HepG2 (cell line): Measurements from ENCODE around the gene PRKAR1B. TPM values are rescaled to one million over a fixed set of nuclear protein-coding genes. Genes with fewer than 3 reads are reported as not detected.
A peak's percentile ranks its signal among the peaks of the same experiment; 100 is the strongest.

ENCODE experiments used
- FOXA3 ChIP-seq: IDR thresholded peaks from 2 replicates; pipeline ENCODE4 v1.6.1; 2016; ENCODE audit warnings: missing genetic modification reagents, missing compliant biosample characterization
- FOXK1 ChIP-seq: sonication (generic); formaldehyde crosslinking; IDR thresholded peaks from 2 replicates; pipeline ENCODE4 v1.4.0; 2020; ENCODE audit warnings: low read depth, missing genetic modification reagents, borderline replicate concordance
- FOXO1 ChIP-seq: sonication (generic); formaldehyde crosslinking; IDR thresholded peaks from 2 replicates; pipeline ENCODE4 v1.4.0; 2020; ENCODE audit warnings: missing genetic modification reagents
- HIVEP1 ChIP-seq: sonication (generic); formaldehyde crosslinking; IDR thresholded peaks from 2 replicates; pipeline ENCODE4 v1.4.0; 2020; ENCODE audit warnings: mild to moderate bottlenecking, missing genetic modification reagents
- HMG20A ChIP-seq: IDR thresholded peaks from 2 replicates; pipeline ENCODE4 v1.6.1; 2016; ENCODE audit warnings: borderline replicate concordance
- JARID2 ChIP-seq: sonication (generic); formaldehyde crosslinking; IDR thresholded peaks from 2 replicates; pipeline ENCODE4 v1.8.1; 2023; ENCODE audit warnings: missing genetic modification reagents, inconsistent platforms; ENCODE audit not compliant: insufficient replicate concordance
- KAT2B ChIP-seq: fragments of 150-350 bp; IDR thresholded peaks from 2 replicates; pipeline ENCODE4 v1.6.1; 2014; ENCODE audit warnings: low read depth, low read length, borderline replicate concordance
- MBD4 ChIP-seq: IDR thresholded peaks from 2 replicates; pipeline ENCODE4 v1.6.1; 2012; ENCODE audit warnings: low read length, inconsistent platforms, borderline replicate concordance
- MTF2 ChIP-seq: sonication (generic); formaldehyde crosslinking; IDR thresholded peaks from 2 replicates; pipeline ENCODE4 v1.5.0; 2020; ENCODE audit warnings: missing genetic modification reagents, borderline replicate concordance
- NFATC3 ChIP-seq: sonication (generic); formaldehyde crosslinking; IDR thresholded peaks from 2 replicates; pipeline ENCODE4 v1.5.1; 2020; ENCODE audit warnings: mild to moderate bottlenecking, missing genetic modification reagents
- NFE2L1 ChIP-seq: sonication (generic); formaldehyde crosslinking; IDR thresholded peaks from 2 replicates; pipeline ENCODE4 v1.4.0; 2020; ENCODE audit warnings: missing genetic modification reagents, mild to moderate bottlenecking, borderline replicate concordance
- NRL ChIP-seq: sonication (generic); formaldehyde crosslinking; IDR thresholded peaks from 2 replicates; pipeline ENCODE4 v1.5.0; 2020; ENCODE audit warnings: missing genetic modification reagents, mild to moderate bottlenecking, moderate library complexity, borderline replicate concordance
- PHF5A ChIP-seq: IDR thresholded peaks from one replicate; pipeline ENCODE4 v1.6.1; 2018; ENCODE audit warnings: low read depth, missing genetic modification reagents; ENCODE audit not compliant: unreplicated experiment
- PHF8 ChIP-seq: sonication (generic); formaldehyde crosslinking; IDR thresholded peaks from 2 replicates; pipeline ENCODE4 v1.5.0; 2020; ENCODE audit warnings: missing genetic modification reagents
- PLSCR1 ChIP-seq: sonication (generic); formaldehyde crosslinking; IDR thresholded peaks from 2 replicates; pipeline ENCODE4 v1.5.0; 2020; ENCODE audit warnings: missing genetic modification reagents, mild to moderate bottlenecking, borderline replicate concordance
- SNAPC4 ChIP-seq: sonication (generic); formaldehyde crosslinking; IDR thresholded peaks from 2 replicates; pipeline ENCODE4 v1.4.0; 2020; ENCODE audit warnings: mild to moderate bottlenecking, missing genetic modification reagents
- ZFAT ChIP-seq: sonication (generic); formaldehyde crosslinking; conservative IDR thresholded peaks from 2 replicates; pipeline ENCODE4 v1.8.1; 2023; ENCODE audit warnings: missing genetic modification reagents, inconsistent platforms
- ZFP36 ChIP-seq: fragments of 150-350 bp; IDR thresholded peaks from 2 replicates; pipeline ENCODE4 v1.6.1; 2018; ENCODE audit warnings: borderline replicate concordance, low read length, low read depth; ENCODE audit not compliant: partially characterized antibody
- ZNF10 ChIP-seq: sonication (generic); formaldehyde crosslinking; IDR thresholded peaks from 2 replicates; pipeline ENCODE4 v1.4.0; 2020; ENCODE audit warnings: mild to moderate bottlenecking, low read depth, missing genetic modification reagents, borderline replicate concordance
- ZNF12 ChIP-seq: sonication (generic); formaldehyde crosslinking; IDR thresholded peaks from 2 replicates; pipeline ENCODE4 v1.5.0; 2020; ENCODE audit warnings: missing genetic modification reagents
- ZNF136 ChIP-seq: sonication (generic); formaldehyde crosslinking; IDR thresholded peaks from 2 replicates; pipeline ENCODE4 v1.8.1; 2022; ENCODE audit warnings: low read depth, mild to moderate bottlenecking, moderate library complexity, missing genetic modification reagents
- ZNF44 ChIP-seq: sonication (generic); formaldehyde crosslinking; IDR thresholded peaks from 2 replicates; pipeline ENCODE4 v1.5.1; 2020; ENCODE audit warnings: mild to moderate bottlenecking, missing genetic modification reagents
- ZNF556 ChIP-seq: sonication (generic); formaldehyde crosslinking; IDR thresholded peaks from 2 replicates; pipeline ENCODE4 v1.4.0; 2020; ENCODE audit warnings: mild to moderate bottlenecking, missing genetic modification reagents, borderline replicate concordance
- polyA plus RNA-seq, 8 experiments: library from polyadenylated mRNA; depleted of rRNA in 3 of 8; stranded (reverse) in 7 of 8; unstranded in 1 of 8; fragments of >200 nt; fragmentation: Illumina TruSeq in 4 of 8; extraction: Trizol in 4 of 8; gene quantifications; 2 replicates each; pipeline versions ENCODE4 v1.2.1 to v1.2.3, GENCODE V29; 2011 to 2016; ENCODE audit warnings: low read depth in 4 of 8, missing spikeins in 1 of 8, mixed read lengths in 1 of 8; ENCODE audit not compliant: insufficient read depth in 1 of 8
- total RNA-seq, 5 experiments: library from RNA; depleted of rRNA; stranded (reverse); fragments of >200 nt; fragmentation: Illumina TruSeq; extraction: Trizol; gene quantifications; 2 replicates each; pipeline ENCODE4 v1.2.3, GENCODE V29; 2016; ENCODE audit warnings: low read depth in 1 of 5
- TF ChIP-seq, protein P1 (sequence below): sonication (generic); formaldehyde crosslinking; IDR thresholded peaks from 2 replicates; pipeline ENCODE4 v1.4.0; 2020; ENCODE audit warnings: mild to moderate bottlenecking, missing genetic modification reagents

PRKAR1B gene
- total and polyA plus RNA-seq, 2 of the 13 experiments (the other 11 are each of a cell fraction or from before 2014, with no cell fraction given): 7.9 to 28.2 TPM

- no peak for TF ChIP-seq SNAPC4
- peak; percentile 41; the same call in 1 of the 2 replicates for TF ChIP-seq HMG20A (CRISPR knock-in tag)
- no peak for TF ChIP-seq ZNF556 (CRISPR knock-in tag)
- no peak for TF ChIP-seq ZNF12
- 0 out of 2 replicates have a peak, but pooled peaks have one; percentile 11 for TF ChIP-seq PHF8 (CRISPR knock-in tag)
- TF ChIP-seq JARID2: no peak
- TF ChIP-seq FOXO1: peak; percentile 72
- no peak for TF ChIP-seq PLSCR1
- no peak for TF ChIP-seq ZNF44 (CRISPR knock-in tag)
- TF ChIP-seq FOXK1: no peak
- TF ChIP-seq NFATC3 (CRISPR knock-in tag): no peak
- peak; percentile 19 for TF ChIP-seq PHF5A (CRISPR knock-in tag)
- TF ChIP-seq NFE2L1: no peak
- TF ChIP-seq ZFAT (CRISPR knock-in tag): no peak
- TF ChIP-seq, protein P1, sequence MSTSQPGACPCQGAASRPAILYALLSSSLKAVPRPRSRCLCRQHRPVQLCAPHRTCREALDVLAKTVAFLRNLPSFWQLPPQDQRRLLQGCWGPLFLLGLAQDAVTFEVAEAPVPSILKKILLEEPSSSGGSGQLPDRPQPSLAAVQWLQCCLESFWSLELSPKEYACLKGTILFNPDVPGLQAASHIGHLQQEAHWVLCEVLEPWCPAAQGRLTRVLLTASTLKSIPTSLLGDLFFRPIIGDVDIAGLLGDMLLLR (CRISPR knock-in tag): no peak
- TF ChIP-seq HIVEP1 (CRISPR knock-in tag): no peak
- TF ChIP-seq ZNF10 (CRISPR knock-in tag): no peak
- 0 out of 2 replicates have a peak, but pooled peaks have one; percentile 41 for TF ChIP-seq ZNF136 (CRISPR knock-in tag)
- no peak for TF ChIP-seq ZFP36
- no peak for TF ChIP-seq MTF2 (CRISPR knock-in tag)
- TF ChIP-seq KAT2B: no peak
- TF ChIP-seq FOXA3 (CRISPR knock-in tag): peak; percentile 81
- TF ChIP-seq MBD4: 0 out of 2 replicates have a peak, but pooled peaks have one; percentile 36
- TF ChIP-seq NRL (CRISPR knock-in tag): no peak
These were observed 108.3 kb downstream of the PRKAR1B start (continued) for GRCh38 chr7:618539-619367.
